Measurements from ENCODE around the gene SKAP1.
"Not testable (repeated sequence)": the region's sequence is repeated elsewhere in the genome, so short reads cannot be mapped to it uniquely, and the experiment has no call there.

SKAP1 gene

GRCh38 chr17:48194097-48194550 lies 235.9 kb downstream of the SKAP1 start:
- DNase-seq: no peak

DNA sequence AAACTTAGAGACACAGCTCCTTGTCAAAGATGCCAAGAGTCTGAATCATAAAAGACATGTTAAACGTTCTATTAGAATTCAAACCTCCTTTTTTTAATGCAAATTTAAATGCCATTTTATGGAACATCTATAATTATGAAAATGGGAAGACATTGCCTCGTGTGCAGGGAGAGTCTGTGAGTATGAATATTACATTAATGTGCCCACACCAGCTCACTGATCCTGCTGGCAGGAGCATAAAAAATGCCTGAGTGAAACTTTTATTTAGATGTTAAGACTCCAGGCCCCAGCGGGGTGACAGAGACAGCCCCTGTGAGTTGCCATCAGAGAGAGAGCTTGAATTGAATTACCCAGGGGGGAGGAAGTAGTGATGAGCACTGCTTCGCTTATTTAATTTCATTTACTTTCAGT lies 237.7 kb downstream of the SKAP1 start:
- DNase-seq: no peak

DNA sequence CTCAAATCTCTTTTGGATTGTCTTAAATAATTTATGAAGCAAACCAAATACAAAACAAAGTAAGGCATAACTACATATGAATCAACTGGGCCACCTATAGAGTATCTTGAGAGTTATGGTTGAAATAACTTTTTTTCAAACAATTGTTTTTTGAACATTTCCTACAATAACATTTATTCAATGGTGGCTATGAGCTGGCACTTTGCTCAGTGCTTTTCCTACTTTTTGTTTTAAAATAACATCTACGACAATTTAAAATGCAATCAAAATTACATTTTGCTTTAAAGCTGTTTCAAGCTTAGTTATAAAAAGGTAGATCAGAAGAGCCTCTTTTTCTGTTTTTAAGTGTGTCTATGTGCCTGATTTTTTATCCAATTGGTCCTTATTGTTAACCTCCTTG lies 238.7 kb downstream of the SKAP1 start:
- no peak for DNase-seq

- no peak for DNase-seq
Observed at GRCh38 chr17:48190871-48191270, 239.1 kb downstream of the SKAP1 start.

DNA sequence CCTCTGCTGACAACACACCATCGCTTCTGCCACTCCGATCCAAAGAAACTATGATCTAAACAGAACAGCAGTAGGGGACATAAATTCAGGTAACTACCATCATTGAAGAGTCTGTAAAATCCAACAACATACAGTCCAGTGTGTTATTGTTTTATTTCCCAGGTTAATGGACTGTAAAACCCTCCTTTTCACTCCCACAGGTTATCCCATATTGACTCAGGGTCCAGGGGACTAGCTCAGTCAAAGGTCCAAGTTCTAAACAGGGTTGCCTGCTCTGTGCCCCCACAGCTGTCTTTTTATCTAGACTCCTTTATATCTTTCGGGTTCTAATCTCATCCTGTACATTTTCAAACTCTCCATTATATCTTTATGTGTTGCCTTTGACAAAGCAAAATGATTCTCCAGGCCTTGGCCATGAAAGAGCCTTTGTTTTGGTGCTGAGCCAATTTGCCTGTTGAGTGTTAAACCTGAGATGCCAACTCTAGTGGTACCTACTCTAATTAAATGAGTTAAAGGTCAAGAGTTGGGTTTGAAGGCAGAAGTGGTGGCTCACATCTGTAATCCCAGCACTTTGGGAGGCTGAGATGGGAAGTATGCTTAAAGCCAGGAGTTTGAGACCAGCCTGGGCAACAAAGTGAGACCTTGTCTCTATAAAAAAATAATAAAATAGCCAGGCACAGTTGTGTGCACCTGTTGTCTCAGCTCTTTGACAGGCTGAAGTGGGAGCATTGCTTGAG lies 242.0 kb downstream of the SKAP1 start:
- no peak for DNase-seq

DNA sequence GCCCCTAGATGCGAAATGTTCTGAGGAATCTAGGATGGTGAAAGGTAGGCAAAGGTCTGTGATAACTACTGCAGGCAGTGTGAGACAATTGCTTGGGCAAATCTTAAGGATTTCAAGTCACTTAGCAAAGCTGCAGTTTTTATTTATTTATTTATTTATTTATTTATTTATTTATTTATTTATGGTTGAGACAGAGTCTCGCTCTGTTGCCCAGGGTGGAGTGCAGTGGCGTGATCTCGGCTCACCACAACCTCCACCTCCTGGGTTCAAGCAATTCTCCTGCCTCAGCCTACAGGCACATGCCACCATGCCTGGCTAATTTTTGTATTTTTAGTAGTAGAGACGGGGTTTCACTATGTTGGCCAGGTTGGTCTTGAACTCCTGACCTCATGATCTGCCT lies 243.7 kb downstream of the SKAP1 start:
- not testable (repeated sequence) for DNase-seq

DNA sequence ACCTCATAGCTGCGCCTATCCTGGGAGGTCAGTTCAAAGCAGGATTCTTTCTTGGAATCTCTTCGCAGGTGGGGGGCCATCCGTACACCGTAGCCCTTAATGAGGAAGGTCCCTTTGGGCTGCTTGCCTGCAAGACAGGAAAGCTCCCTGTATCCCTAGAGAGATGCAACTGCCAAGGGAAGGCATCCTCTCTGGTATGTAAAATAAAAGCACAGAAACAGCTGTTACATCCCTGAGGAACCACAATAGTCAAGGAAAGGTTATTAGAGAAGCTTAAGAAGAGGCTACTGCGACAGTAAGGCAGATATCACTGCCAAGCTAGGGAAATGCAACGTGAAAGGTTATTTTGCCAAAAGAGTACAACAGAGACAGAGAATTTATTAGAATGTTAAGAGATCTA lies 245.3 kb downstream of the SKAP1 start:
- DNase-seq: no peak

- no peak for DNase-seq
Observed at GRCh38 chr17:48181653-48182052, 248.4 kb downstream of the SKAP1 start.

- no peak for DNase-seq
Observed at GRCh38 chr17:48180842-48181629, 249.0 kb downstream of the SKAP1 start.

DNA sequence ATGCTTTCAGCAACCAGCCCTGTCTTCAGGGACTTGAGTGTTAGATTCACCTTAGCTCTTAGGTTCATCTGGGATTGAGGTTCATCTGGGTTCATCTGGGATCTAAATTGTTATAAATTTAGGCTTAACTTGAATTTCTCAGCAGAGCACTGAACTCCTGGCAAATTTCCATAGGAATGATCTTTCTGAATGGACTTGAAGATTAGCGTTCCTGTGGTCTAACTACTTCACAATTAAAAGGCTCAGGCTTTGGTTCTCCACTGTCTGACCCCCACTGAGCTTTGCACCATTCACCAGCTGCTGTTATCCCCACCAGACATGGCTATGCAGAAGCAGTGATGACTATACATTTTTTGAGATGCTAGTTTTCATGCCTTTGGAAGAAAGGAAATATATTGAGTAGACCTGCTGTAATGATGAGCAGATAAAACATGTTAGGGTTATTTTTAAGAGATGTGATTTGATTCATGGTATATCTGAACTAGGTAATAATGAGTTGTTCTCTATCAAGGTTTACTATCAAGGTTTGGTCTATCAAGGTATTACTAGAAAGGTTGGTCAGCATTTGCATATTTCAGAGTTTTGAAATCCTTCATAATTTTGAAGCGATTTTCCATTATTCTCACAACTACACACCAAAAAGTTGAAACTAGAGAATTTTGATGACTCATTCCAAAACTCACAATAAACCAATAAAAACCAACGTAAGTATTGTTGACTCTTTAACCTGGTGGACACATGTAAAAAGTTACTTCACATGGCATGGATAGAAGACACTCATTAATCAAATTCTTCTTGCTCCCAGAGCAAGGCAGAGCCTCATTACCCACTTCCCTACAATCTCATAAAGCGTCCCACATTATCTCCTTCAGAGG lies 250.7 kb downstream of the SKAP1 start:
- no peak for DNase-seq

- no peak for DNase-seq
Observed at GRCh38 chr17:48178317-48178716, 251.7 kb downstream of the SKAP1 start.

- no peak for DNase-seq
Observed at GRCh38 chr17:48177816-48178215, 252.2 kb downstream of the SKAP1 start.

- no peak for DNase-seq
Observed at GRCh38 chr17:48176471-48176855, 253.6 kb downstream of the SKAP1 start.

DNA sequence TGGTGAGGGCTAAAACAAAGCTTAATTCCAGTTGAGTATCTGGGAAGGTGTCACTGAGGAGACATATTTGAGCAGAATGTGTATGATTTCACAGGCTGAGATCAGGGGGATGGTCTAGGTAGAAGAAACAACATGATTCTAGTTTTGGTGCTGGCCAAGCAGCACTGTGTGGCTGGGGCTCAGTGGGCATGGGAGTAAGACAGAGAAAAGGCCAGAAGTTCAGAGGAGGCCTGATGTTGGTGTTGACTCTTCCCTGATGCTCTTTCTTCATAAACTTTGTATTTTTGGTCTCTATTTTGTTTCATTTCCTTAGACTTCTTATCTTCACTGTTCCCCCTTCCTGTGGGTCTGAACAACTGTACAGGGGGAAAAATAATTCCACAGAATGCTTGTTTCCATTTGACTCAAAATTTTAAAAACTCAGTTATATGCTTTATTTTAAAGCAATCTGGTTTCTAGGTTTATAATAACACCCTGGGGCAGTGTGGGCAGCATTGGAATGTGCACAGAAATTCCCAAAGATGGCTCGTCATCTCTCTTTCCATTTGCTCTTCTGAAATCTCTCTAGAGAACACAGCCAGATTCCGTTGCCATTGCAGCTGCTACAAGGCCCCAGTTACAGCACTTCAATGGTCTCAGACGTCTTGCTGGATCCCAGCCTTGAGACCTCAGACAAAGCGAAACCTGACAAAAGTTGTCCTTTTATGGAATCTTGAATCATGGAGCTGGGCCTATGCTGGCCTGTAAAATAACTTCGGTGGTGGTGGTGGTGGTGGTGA lies 254.1 kb downstream of the SKAP1 start:
- no peak for DNase-seq

- DNase-seq: no peak
Observed at GRCh38 chr17:48174833-48175523, 255.0 kb downstream of the SKAP1 start.

DNA sequence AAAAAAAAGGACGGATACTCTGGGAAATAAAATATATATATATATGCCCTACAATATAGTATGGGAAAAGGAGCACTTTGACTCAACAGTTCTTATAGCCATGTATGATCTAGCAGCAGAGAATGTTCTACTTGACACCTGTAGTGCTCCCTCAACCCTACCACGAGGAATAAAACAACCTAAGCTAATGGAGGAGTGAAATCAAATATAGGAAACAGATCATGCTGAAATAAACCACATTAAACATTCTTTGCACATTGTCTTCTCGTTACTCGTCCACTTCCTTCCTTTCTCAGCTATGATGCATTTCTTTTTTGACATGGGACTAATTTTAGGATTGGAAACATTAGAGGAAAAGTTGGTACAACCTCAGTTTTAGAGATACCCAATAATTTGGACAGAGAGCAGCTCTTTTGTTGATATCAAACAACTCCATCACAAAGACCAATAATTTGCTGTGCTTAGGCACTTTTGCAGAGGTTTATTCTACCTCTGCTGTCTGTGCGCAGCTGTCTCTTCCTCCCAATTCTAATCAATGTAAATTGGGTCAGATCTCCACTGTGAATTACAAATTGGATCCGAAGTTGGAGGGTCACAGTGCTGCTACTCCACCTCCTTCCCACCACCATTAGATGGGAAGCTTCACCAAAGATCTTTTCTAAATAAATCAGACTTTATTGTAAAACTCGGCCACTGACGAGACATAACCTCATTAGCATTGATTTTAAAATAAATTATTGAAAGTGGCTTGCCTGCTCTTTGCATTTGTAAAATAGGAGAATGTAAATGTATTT lies 256.6 kb downstream of the SKAP1 start:
- no peak for DNase-seq

DNA sequence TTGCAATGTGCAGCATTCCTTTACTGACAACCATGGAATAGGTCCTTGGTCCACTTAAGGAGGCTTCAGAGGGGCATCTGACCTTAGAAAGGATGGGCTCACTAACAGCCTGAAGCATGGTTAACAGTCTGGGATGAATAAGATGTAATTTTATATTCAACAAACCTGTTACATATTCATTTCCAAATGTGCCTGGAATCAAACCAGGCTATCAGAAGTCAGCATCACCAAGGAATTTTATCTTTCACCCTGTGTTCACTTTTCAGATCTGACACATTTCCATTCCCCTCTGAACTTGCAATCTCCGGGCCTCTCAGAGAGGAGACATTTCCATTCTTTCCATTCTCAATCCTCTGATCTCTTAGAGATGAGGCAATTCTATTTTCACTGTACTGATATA lies 260.1 kb downstream of the SKAP1 start:
- no peak for DNase-seq

- DNase-seq: no peak
Observed at GRCh38 chr17:48163809-48164208, 266.2 kb downstream of the SKAP1 start.

DNA sequence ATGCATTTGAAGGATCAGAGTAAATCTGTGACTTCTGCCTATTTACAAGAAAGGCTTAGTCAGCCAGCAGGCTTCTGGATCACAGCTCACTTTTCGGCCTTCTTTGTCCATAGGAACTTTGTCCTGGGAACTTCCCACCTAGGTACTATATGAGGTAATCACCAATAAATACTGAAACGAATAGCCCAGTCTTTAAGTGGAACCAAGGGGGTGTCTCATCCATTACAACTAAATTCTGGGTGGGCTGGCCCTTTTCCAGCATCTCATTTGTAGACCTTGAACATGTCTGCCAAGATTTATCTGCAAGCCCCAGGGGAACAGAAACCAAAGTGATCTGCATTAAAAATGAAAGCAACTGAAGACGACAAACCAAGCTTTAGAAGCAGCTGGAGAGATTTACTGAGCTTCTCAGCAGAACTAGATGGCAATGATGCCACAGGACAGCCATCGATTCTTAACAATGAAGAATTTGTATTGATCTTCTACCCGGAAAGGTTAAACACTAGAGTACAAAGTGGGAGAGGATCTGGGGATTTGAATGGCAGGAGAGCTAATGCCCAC lies 267.0 kb downstream of the SKAP1 start:
- no peak for DNase-seq

DNA sequence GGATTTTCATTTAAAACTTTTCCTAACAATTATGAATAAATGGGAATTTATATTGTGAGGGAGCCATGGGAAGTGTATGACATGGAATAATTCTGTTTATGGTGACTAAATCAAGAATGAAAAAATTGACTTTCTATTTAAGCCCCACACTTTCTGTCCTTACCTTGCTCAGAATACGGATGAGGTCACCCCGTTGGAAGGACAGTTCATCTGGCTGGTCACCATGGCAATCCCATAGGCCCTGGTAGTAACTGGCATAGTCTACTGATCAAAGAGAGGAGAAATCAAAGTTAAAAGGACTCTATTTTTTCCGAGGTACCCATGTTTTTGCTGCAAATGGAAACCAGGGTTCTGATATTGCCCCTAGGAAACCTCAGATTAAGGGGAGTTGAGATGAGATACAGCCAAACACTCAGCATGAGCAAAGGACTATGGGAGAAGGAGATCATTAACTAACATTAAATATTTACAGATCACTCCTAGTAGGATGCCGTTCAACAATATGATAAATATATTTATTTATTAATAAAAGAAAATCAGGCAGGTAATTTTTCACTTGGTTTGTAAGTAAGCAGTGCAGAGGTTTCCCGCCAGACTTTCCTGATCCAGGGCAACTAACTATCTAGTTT lies 267.6 kb downstream of the SKAP1 start:
- DNase-seq: no peak
